ENCODE measurements around the gene CIDEB. TPM values are rescaled to one million over a fixed set of nuclear protein-coding genes. Genes with fewer than 3 reads are reported as not detected.

The CIDEB gene
- total and polyA plus RNA-seq, 2 of the 13 experiments (the other 11 are each of a cell fraction or from before 2014, with no cell fraction given) = 35.8 to 110 TPM

- TF ChIP-seq ZNF800 (CRISPR knock-in tag; IDR thresholded peaks at IDR 0.05) (no peak), RBM22 (optimal IDR thresholded peaks at IDR 0.05; ENCODE audit: low read length) (peak; percentile 58), RXRB (CRISPR knock-in tag; IDR thresholded peaks at IDR 0.05; ENCODE audit: borderline replicate concordance) (no peak), NFE2L2 (IDR thresholded peaks at IDR 0.05; ENCODE audit: low read length) (no peak), ZNF687 (CRISPR knock-in tag; IDR thresholded peaks at IDR 0.05) (no peak; the same call in 1 of the 2 replicates), ATF7 (IDR thresholded peaks at IDR 0.05) (no peak), ATF7 (CRISPR knock-in tag; IDR thresholded peaks at IDR 0.05) (0 out of 2 replicates have a peak, but pooled peaks have one; percentile 48), SOX13 (IDR thresholded peaks at IDR 0.05) (no peak), SOX13 (CRISPR knock-in tag; conservative IDR thresholded peaks at IDR 0.05 in 1 of 2, IDR thresholded peaks at IDR 0.05 in 1 of 2) (no peak), PREB (CRISPR knock-in tag; IDR thresholded peaks at IDR 0.05) (no peak), GLI4 (CRISPR knock-in tag; IDR thresholded peaks at IDR 0.05; ENCODE audit: borderline replicate concordance) (no peak), KDM5A (IDR thresholded peaks at IDR 0.05; ENCODE audit: borderline replicate concordance, low read length) (no peak), ZNF609 (CRISPR knock-in tag; IDR thresholded peaks at IDR 0.05; ENCODE audit: borderline replicate concordance) (no peak), SATB2 (CRISPR knock-in tag; IDR thresholded peaks at IDR 0.05) (no peak), ZNF616 (CRISPR knock-in tag; IDR thresholded peaks at IDR 0.05; ENCODE audit: low read depth) (0 out of 2 replicates have a peak, but pooled peaks have one; percentile 20)
- TF ChIP-seq, protein P1, sequence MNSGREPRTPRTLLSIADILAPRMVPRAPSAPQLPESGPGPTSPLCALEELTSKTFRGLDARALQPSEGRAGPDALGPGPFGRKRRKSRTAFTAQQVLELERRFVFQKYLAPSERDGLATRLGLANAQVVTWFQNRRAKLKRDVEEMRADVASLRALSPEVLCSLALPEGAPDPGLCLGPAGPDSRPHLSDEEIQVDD (CRISPR knock-in tag; IDR thresholded peaks at IDR 0.05; ENCODE audit: borderline replicate concordance) = 0 out of 2 replicates have a peak, but pooled peaks have one; percentile 22
Measured at GRCh38 chr14:24292118-24292807, 15.5 kb downstream of the CIDEB start (continued).

Data from HepG2 (cell line).